RWPE2 (cell line): ENCODE measurements around the gene NAPG.
"Not testable (repeated sequence)": the region's sequence is repeated elsewhere in the genome, so short reads cannot be mapped to it uniquely, and the experiment has no call there.

Experiments
- ATAC-seq: fragments of 200-7000 bp; cut with Tn5 transposase; 3 replicates; pipeline ENCODE4 v1.9.1; 2021; ENCODE audit warnings: low read depth
- DNase-seq: peaks from one replicate; pipeline ENCODE4 v3.0.0-alpha.2; 2020; ENCODE audit warnings: low spot score
- H3K27ac ChIP-seq: fragments of 450-650 bp; 2 replicates; pipeline ENCODE4 v1.5.1; 2017; ENCODE audit warnings: mild to moderate bottlenecking; ENCODE audit not compliant: poor library complexity, severe bottlenecking
- H3K27me3 ChIP-seq: fragments of 250-450 bp; sonication (Bioruptor Pico); 2 replicates; pipeline ENCODE4 v1.5.1; 2021; ENCODE audit warnings: mild to moderate bottlenecking, moderate library complexity; ENCODE audit not compliant: insufficient read depth, poor library complexity, severe bottlenecking
- H3K36me3 ChIP-seq: fragments of 250-450 bp; sonication (Bioruptor Pico); 2 replicates; pipeline ENCODE4 v1.5.1; 2020; ENCODE audit warnings: low read depth, mild to moderate bottlenecking, moderate library complexity
- H3K4me1 ChIP-seq: fragments of 250-450 bp; sonication (Bioruptor Pico); 2 replicates; pipeline ENCODE4 v1.5.1; 2021; ENCODE audit warnings: mild to moderate bottlenecking, moderate library complexity; ENCODE audit not compliant: insufficient read depth, poor library complexity, severe bottlenecking
- H3K4me3 ChIP-seq: fragments of 250-450 bp; sonication (Bioruptor Pico); 2 replicates; pipeline ENCODE4 v1.5.1; 2021; ENCODE audit warnings: mild to moderate bottlenecking, moderate library complexity; ENCODE audit not compliant: severe bottlenecking
- H3K9me3 ChIP-seq: fragments of 250-450 bp; sonication (Bioruptor Pico); 2 replicates; pipeline ENCODE4 v1.5.1; 2021; ENCODE audit warnings: mild to moderate bottlenecking, moderate library complexity; ENCODE audit not compliant: severe bottlenecking
- CTCF ChIP-seq: fragments of 450-650 bp; IDR thresholded peaks from one replicate; pipeline ENCODE4 v1.5.1; 2017; ENCODE audit warnings: mild to moderate bottlenecking, moderate library complexity; ENCODE audit not compliant: poor library complexity, severe bottlenecking

The NAPG gene

GRCh38 chr18:10546557-10547300 is 20.9 kb downstream of the NAPG start:
- H3K4me1 ChIP-seq = no peaks in the 10 kb centered on the region
- peaks cover 78% of the 10 kb centered on the region for H3K36me3 ChIP-seq
- no peak for TF ChIP-seq CTCF
- no peak overlapping the region for H3K27ac ChIP-seq
- no peaks in the 10 kb centered on the region for H3K27me3 ChIP-seq
- H3K4me3 ChIP-seq = no peak overlapping the region
- H3K9me3 ChIP-seq = no peaks in the 10 kb centered on the region
- ATAC-seq (no peak), DNase-seq (no peak)

- Histone ChIP-seq H3K4me3 (no peak overlapping the region), H3K27ac (no peak overlapping the region), H3K27me3 (no peaks in the 10 kb centered on the region), H3K9me3 (no peaks in the 10 kb centered on the region), H3K4me1 (no peaks in the 10 kb centered on the region), H3K36me3 (peaks cover 84% of the 10 kb centered on the region)
- no peak for TF ChIP-seq CTCF
- no peak for DNase-seq
- no peak for ATAC-seq
Observed at GRCh38 chr18:10552226-10552625, 26.4 kb downstream of the NAPG start.

GRCh38 chr18:10556251-10556650 is 30.4 kb downstream of the NAPG start:
- H3K36me3 ChIP-seq = peaks cover 49% of the 10 kb centered on the region
- not testable (repeated sequence) for H3K9me3 ChIP-seq, H3K27me3 ChIP-seq, DNase-seq, H3K4me3 ChIP-seq, H3K27ac ChIP-seq, ATAC-seq, H3K4me1 ChIP-seq

GRCh38 chr18:10557085-10557677 is 31.4 kb downstream of the NAPG start:
- Histone ChIP-seq H3K27ac (no peak overlapping the region), H3K4me1 (peaks cover 4% of the 10 kb centered on the region), H3K9me3 (no peaks in the 10 kb centered on the region), H3K27me3 (no peaks in the 10 kb centered on the region), H3K36me3 (peaks cover 39% of the 10 kb centered on the region), H3K4me3 (no peak overlapping the region)
- DNase-seq (no peak), ATAC-seq (no peak)
- TF ChIP-seq CTCF = no peak

GRCh38 chr18:10558243-10558966 is 32.6 kb downstream of the NAPG start:
- no peak for ATAC-seq
- no peak overlapping the region for H3K27ac ChIP-seq
- H3K27me3 ChIP-seq = no peaks in the 10 kb centered on the region
- no peak for DNase-seq
- peaks cover 27% of the 10 kb centered on the region for H3K36me3 ChIP-seq
- H3K4me3 ChIP-seq = no peak overlapping the region
- H3K9me3 ChIP-seq = no peaks in the 10 kb centered on the region
- peaks cover 4% of the 10 kb centered on the region for H3K4me1 ChIP-seq
- TF ChIP-seq CTCF = no peak
